Left renal cortex interstitium (tissue), 4 donors: Measurements from ENCODE around the gene CLCN3. TPM values are rescaled to one million over a fixed set of nuclear protein-coding genes. Genes with fewer than 3 reads are reported as not detected.
"Not testable (repeated sequence)": the region's sequence is repeated elsewhere in the genome, so short reads cannot be mapped to it uniquely, and the experiment has no call there.

Experiments used
- DNase-seq, 4 donors: peaks; one replicate each; pipeline ENCODE4 v3.0.0-alpha.2; 2013; ENCODE audit warnings: low read depth in 4 of 4, low spot score in 2 of 4, missing footprints in 1 of 4
- polyA plus RNA-seq, 4 donors: library from polyadenylated mRNA; unstranded; fragments of 120-200 nt; gene quantifications; one replicate each; pipeline ENCODE4 v1.2.1, GENCODE V29; 2013; ENCODE audit not compliant: insufficient read length in 4 of 4

The CLCN3 gene
- polyA plus RNA-seq, 4 donors, result 50.4 to 69.9 (median 60.6) TPM

DNA sequence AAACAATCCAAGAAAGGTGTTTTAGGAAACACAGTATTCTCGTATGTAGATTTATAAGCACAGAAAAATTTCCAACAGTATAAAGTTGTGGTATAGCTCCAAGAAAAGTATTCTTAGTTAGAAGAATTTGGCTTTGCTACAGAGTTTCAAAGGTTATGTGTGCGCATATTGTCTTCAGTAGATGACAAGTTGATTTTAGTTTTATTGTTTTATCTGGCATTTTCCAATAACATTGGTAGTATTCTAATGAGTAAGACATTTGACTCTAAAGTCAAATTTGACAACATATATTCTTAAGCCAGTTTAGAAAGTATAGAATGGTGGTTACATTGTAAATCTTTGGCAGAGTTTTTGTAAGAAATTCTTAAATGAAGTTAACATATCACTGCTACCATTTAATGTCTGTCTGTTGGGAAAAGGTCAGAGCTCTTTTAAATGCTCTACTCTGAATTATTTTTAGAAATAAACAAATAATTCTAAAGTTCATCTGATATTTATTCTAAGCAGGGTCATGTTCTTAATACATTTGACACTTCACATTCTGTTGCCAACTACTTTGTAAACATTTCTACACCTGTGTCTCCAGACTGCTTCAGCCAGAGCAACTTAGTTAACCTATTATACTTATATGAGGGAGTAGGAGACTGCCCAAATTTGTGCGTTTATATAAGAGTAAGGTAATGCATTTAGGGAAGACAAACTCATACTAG lies 30.0 kb downstream of the CLCN3 start:
- DNase-seq, result no peak

GRCh38 chr4:169652535-169652934 lies 32.2 kb downstream of the CLCN3 start:
- no peak for DNase-seq

DNA sequence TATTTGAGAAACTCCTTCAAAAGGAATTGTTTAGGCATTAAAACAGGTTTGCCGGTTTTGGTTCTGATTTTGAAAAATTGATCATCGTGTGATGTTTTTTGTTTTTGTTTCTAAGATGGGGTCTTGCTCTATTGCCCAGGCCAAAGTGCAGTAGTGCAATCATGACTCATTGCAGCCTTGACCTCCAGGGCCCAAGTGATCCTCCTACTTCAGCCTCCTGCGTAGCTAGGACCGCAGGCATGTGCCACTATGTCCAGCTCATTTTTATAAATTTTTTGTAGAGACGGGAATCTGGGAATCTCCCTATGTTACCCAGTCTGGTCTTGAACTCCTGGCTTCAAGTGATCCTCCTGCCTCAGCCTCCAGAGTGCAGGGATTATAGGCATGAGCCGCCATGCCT lies 35.0 kb downstream of the CLCN3 start:
- no peak for DNase-seq

DNA sequence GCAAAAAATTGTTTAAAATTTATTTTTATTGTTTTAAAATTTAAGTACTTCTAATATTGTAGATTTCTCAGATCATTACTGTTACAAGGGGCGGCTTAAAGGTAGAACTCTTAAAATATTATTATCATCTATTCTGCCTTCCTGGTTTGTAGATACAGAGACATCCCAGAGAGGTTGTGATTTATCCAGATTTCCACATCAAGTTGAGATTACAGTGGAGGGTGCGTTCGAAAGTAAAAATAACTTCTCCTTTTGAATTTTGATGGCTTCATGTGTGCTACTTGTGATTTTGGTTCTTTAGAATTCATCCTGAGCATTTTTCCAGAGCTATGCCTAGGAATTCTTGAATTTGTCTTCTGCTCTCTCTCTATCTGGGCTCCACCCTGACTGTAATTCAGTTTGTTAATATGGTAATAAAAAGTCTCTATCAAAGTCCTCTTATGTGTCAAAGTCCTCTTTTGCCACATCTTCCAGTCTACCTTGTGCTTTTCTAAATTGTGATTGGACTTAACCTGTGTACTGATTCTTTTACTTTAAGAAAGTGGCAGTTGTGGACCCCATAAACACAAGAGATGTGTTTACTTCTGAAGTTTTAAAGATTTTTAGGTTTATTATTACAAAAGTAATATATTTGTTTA lies 37.2 kb downstream of the CLCN3 start:
- DNase-seq, result no peak

- DNase-seq, result no peak
Observed at GRCh38 chr4:169658196-169658595, 37.8 kb downstream of the CLCN3 start.

GRCh38 chr4:169658975-169659715 lies 38.8 kb downstream of the CLCN3 start:
- no peak for DNase-seq

DNA sequence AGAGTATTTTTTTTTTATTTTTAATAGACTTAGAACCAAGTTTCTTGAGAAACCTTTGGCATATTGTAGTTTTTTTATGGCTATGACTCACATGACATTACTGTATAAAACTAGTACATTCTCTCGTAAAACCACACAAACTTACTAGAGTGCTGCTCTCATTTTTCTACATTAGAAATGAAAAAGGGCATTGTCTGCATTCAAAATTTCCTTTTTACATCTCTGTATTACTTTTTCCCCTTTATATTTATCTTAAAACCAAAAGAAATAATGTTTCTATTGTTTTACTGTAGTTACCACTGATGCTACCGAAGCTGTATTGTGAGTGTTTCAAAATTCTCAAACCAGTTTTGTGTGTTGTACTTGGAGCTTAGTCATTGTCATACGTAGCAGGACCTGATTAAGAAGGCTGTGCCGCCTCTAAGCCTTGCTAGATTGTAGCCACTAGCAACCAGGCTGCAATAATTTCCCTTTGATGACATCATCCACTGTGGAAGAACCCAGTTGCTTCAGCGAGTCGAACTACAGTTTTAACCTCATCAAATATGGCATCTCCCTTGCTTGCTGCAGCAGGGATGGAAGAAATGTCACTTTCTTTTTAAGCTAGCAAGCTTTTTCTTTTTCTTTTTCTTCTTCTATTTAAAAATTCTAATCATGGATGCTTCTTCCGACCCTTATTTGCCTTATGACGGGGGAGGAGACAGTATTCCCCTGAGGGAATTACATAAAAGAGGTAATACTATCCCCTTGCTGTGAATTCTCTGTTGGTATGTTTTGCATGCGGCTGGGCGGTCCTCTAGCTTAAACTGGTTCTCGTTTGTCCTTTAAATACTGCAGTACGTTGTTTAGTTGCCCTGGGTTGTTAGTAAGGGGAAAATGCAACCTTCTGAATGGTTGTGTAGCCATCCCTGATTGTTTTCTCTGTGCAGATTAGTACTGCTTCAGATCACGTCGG lies 39.6 kb downstream of the CLCN3 start:
- peak; percentile 74 to 83 (median 78) for DNase-seq

DNA sequence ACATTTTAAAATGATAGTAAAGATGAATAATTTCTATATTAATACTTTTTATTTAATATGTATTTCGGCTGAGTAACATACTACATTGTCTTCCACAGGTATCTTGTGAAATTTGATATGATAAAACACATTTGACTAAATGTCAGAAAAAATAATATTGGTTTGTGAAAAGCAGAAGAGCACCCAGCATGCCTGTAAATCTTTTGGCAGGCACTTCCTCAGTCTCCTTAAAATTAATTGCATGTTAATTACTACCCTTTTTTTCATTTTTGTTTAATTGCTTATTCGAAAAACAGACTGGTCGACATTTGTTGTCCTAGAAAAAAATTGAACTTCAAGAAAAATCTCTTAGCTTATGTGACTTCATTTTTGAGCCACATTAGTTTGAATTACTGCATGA lies 40.6 kb downstream of the CLCN3 start:
- no peak for DNase-seq

DNA sequence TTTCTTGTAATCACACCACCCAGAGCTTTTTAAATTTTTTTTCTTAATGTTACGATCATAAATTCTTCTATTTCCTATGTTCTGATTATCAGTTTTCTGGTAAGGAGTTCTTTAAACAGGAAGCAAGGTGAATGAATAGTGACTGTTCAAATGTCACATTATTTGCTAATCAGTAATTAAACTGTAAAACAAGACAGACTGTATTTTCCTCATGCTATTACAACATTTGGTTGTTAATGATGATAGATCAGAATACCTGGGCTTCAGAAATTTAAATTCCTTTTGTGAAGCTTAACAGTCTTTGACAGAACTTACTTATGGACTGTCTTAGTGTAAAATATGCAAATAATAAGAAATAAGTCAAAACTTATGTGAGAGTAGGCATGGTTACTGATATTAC lies 41.4 kb downstream of the CLCN3 start:
- no peak for DNase-seq

DNA sequence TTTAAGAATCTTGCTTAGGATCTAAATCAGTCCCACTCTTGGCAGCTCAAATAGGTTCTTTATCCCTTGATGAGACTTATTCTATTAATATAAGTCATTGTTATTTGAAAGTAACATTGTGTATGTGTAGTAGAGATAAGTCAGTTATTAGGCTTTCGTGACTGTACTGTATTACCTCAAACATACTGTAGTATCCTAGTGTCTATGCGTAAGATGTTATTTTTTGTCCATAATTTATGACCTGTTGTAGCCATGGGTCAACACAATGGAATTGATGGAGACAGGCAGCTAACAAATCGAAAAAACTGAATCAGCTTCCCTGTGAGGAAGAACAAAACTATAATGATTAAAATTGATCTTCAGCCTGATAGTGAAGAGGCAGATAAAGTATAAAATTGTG lies 41.8 kb downstream of the CLCN3 start:
- DNase-seq, result no peak

DNA sequence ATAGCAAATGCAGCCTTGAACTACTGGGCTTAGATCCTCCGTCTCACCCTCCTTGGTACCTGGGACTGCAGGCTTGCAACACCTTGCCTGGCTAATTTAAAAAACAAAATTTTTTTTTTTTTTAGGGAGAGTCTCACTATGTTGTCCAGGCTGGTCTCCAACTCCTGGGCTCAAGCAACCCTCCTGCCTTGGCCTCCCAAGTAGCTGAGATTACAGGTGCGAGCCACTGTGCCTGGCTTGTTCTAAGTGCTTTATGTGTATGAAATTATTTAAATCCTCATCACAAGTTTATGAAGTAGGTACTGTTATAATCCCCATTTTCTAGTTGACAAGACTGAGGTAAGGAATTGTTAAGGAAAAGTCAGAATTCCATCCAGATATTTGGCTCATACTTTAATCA lies 43.0 kb downstream of the CLCN3 start:
- no peak for DNase-seq

- no peak for DNase-seq
Observed at GRCh38 chr4:169663831-169664230, 43.5 kb downstream of the CLCN3 start.

DNA sequence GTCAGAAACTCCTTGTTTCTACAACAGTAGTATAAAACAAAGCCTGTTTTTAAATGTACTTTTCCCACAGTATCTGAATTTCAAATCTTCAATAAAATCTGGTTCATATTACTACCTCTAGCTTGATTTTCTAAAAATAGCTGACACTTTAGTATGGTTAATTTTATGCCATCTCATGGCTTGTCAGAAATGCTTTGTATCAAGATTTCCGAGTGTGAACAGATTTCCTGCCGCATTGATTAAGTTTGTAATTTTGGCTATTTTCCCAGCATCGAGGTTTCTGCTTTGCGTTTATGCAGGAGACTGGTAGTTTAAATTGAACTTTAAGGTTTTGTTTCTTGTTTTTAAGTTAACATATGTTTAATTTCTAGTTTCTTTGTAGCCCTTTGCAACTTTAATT lies 44.2 kb downstream of the CLCN3 start:
- no peak for DNase-seq

GRCh38 chr4:169665046-169665737 lies 44.8 kb downstream of the CLCN3 start:
- DNase-seq, result no peak

DNA sequence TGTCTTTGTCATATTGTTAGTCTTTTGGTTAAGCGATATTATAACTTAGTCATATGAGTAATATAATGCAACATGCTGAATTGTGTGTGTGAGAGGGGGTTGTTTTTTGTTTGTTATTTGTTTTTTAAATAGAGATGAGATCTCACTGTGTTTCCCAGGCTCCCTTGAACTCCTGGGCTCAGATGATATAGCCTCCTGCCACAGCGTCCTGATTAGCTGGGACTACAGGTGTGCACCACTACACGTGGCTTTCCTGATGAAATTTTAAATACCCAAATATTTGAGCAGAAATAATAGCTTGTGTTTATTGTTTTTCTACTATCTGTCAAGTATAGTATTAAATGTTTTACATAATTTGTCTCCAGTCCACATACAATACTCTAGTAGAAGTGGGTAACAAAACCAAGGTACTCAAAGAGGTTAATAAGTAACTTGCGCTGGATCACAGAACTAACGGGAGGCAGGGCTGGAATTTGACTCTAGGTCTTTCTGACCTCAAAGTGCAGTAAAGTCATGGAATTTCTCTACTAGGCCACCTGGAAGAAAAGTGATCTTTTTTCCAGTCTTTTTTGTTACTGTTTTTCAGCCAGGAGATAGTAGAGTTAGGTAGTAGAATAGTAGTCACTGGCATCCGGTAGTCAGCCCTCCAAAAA lies 47.8 kb downstream of the CLCN3 start:
- DNase-seq, result no peak

DNA sequence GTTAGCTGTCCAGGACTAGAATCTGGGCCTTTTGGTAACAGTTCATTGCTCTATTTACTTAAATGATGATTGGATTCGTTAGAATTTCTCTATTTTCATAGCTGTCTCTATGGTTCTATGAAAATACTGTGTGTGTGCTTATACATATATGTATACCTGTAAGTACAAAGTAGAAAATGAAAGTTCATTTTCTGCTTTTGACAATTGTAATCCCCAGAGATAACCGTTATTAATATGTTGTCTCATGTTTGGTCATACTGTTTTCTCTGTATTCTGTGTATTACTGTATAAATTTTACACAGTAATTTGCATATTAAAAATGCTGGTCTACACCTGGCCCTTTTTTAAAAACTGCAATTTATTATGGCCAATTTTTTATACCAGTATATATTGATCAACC lies 55.4 kb downstream of the CLCN3 start:
- DNase-seq, result no peak

DNA sequence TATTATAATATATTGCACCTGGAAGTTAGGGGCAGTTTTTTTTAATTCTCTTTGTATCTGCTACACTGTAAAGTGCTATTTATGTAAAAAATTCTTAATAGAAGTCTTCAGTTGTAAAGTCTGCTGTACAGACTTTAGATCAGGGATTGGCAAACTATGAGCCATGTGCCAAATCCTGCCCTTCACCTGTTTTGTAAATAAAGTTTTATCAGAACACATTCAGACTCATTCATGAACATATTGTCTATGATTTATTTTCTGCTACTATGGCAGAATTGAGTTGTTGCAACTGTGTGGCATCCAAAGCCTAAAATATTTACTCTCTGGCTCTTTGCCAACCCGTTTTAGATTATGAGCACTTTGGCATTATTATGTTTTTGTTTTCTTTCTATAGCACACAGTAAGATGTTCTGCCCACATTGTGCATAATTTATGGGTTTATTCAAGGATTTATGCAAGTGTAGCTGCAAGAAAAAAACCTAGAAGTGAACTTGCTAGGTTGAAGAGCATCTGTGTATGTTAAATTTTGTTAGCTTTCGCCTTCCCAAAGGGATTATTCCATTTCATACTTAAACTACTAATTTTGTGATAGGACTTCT lies 56.9 kb downstream of the CLCN3 start:
- no peak for DNase-seq

GRCh38 chr4:169678486-169678885 lies 58.1 kb downstream of the CLCN3 start:
- DNase-seq, result not testable (repeated sequence)

DNA sequence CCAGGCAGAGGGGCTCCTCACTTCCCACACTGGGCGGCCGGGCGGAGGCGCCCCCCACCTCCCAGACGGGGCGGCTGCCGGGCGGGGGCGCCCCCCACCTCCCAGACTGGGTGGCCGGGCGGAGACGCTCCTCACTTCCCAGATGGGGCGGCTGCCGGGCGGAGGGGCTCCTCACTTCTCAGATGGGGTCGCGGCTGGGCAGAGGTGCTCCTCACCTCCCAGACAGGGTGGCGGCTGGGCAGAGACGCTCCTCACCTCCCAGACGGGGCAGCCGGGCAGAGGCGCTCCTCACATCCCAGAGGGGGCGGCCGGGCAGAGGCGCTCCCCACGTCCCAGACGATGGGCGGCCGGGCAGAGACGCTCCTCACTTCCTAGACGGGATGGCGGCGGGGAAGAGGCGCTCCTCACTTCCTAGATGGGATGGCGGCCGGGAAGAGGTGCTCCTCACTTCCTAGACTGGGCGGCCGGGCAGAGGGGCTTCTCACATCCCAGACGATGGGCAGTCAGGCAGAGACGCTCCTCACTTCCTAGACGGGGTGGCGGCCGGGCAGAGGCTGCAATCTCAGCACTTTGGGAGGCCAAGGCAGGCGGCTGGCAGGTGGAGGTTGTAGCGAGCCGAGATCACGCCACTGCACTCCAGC lies 58.7 kb downstream of the CLCN3 start:
- not testable (repeated sequence) for DNase-seq
